ENCODE measurements around the gene ITIH5.

The ITIH5 gene

DNA sequence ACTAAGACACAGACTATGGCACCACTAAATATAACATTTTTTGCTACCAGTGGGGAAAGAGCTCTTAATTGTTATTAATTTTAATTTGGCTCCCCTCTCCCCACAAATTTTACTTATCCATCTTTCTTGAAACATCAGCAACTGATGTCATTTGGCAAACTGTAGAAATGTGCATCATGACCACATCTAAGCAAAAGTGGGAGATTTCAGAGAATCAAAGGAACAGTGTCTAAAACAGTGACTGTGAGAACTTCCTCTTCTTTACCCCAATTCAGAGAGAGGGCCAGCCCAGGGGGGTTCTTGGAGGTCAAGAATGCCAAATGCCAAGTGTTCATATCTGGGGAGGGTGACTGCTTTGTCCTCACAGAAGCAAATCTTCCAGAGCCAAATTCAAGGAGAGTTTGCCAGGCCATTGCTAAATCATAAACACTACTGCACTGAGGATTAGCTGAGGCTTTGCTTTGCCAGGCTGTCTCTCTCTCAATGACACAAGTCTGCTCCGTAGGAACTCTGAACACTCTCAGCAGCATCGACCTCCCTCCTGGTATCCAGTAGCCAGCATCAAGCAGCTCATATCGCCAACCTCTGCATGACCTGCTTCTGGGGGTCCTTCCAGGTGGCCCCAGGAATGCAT lies 65.6 kb downstream of the ITIH5 start:
- TF ChIP-seq, protein P1, sequence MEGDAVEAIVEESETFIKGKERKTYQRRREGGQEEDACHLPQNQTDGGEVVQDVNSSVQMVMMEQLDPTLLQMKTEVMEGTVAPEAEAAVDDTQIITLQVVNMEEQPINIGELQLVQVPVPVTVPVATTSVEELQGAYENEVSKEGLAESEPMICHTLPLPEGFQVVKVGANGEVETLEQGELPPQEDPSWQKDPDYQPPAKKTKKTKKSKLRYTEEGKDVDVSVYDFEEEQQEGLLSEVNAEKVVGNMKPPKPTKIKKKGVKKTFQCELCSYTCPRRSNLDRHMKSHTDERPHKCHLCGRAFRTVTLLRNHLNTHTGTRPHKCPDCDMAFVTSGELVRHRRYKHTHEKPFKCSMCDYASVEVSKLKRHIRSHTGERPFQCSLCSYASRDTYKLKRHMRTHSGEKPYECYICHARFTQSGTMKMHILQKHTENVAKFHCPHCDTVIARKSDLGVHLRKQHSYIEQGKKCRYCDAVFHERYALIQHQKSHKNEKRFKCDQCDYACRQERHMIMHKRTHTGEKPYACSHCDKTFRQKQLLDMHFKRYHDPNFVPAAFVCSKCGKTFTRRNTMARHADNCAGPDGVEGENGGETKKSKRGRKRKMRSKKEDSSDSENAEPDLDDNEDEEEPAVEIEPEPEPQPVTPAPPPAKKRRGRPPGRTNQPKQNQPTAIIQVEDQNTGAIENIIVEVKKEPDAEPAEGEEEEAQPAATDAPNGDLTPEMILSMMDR (IDR thresholded peaks at IDR 0.05), result no peak
- TF ChIP-seq ZFX (IDR thresholded peaks at IDR 0.05; ENCODE audit: borderline replicate concordance), result no peak
- H3K27ac ChIP-seq, result no peak overlapping the region

DNA sequence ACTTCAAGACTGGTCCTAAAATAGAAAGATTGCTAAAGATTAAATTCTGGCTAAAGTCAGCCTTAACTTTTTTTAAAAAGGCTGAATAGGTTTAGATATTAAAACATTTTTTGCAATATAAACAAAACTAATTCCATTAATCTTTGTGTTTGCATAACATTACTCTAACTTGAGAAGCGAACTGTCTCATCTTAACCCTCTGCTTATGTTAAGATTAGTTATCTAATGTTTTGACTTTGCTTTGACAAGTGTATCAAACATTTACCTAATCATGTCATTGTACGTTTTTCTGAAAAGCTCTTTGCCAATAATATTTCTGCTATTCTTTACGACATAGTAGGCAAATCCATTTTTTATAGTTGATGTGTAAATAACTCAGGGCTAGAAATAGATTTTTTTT lies 68.0 kb downstream of the ITIH5 start:
- H3K27ac ChIP-seq, result no peak overlapping the region
- TF ChIP-seq, protein P1 (IDR thresholded peaks at IDR 0.05), result no peak
- TF ChIP-seq ZFX (IDR thresholded peaks at IDR 0.05; ENCODE audit: borderline replicate concordance), result no peak

DNA sequence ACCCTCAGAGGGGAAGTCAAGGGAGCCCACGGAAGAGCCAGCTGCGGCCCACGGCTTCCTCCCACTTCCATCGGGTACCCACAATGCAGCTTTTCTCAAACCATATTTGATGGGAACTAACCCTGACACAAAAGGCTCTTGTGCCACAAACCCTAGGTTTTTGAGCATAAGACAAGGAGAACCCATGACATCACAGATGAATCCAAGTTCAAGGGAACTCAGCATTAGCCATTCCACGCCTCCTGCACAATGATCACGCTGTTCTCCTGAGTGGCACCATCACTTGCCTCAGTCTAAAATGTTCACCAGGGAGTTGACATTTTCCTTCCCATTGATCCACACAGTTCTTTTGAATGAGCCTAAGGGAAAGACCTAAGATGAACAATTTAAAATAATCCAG lies 70.4 kb downstream of the ITIH5 start:
- TF ChIP-seq ZFX (IDR thresholded peaks at IDR 0.05; ENCODE audit: borderline replicate concordance), result no peak
- TF ChIP-seq, protein P1 (IDR thresholded peaks at IDR 0.05), result no peak
- no peak overlapping the region for H3K27ac ChIP-seq

DNA sequence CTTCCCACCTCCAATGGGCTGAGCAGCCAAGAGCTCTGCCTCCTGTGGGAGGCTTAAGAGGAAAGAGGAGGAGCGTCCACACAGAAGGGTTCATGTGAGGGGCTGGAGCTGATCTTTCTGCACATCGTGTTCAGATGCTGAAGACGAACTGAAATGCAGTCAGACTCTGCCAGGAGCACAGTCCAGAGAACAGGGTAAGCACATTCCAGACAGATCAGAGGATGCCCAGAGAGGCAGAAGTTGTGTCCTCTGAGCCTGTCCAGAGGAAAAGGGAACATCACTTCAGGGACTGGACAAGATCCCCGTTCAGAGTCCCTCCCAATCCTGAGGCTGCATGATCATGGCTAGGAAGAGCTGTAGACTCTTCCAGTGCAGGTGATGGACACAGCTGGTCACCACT lies 72.9 kb downstream of the ITIH5 start:
- no peak overlapping the region for H3K27ac ChIP-seq
- TF ChIP-seq ZFX (IDR thresholded peaks at IDR 0.05; ENCODE audit: borderline replicate concordance), result no peak
- TF ChIP-seq, protein P1 (IDR thresholded peaks at IDR 0.05), result no peak

DNA sequence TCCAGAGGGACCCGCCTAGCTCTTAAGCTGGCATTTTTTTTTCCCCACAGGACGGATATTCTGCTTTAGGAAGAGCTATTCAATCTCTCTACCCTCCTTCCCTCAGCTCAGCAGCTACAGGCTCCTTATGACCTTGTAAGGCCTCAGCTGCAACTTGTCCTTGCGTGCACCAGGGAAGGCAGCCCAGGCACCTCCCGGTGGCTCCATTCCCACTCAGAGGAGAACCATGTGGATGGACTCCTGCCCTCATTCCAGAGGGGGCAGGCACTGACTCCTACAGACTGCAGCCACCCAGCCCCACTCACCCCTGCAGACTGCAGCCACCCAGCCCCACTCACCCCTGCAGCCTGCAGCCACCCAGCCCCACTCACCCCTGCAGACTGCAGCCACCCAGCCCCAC lies 73.7 kb downstream of the ITIH5 start:
- TF ChIP-seq, protein P1 (IDR thresholded peaks at IDR 0.05), result no peak
- no peak for TF ChIP-seq ZFX (IDR thresholded peaks at IDR 0.05; ENCODE audit: borderline replicate concordance)
- no peak overlapping the region for H3K27ac ChIP-seq

DNA sequence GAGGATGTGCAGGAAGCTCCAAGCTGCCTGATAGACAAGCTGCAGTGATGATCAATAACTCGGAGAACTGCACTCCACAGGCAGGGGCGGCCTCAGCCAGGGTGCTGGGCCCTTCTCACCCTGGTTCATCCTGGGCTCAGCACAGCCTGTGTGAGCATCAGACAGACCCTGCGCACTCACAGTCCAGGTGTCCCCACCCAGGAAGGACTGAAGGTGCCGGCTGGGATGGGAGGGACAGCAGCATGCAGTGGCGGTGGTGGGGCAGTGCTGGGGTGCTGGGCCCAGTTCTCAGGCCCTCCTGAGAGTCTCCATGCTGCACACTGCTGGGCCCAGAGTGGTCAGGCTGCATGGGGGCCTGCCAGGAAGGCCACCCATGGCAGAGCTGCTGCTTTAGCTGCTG lies 74.1 kb downstream of the ITIH5 start:
- H3K27ac ChIP-seq, result no peak overlapping the region
- no peak for TF ChIP-seq ZFX (IDR thresholded peaks at IDR 0.05; ENCODE audit: borderline replicate concordance)
- TF ChIP-seq, protein P1 (IDR thresholded peaks at IDR 0.05), result no peak

DNA sequence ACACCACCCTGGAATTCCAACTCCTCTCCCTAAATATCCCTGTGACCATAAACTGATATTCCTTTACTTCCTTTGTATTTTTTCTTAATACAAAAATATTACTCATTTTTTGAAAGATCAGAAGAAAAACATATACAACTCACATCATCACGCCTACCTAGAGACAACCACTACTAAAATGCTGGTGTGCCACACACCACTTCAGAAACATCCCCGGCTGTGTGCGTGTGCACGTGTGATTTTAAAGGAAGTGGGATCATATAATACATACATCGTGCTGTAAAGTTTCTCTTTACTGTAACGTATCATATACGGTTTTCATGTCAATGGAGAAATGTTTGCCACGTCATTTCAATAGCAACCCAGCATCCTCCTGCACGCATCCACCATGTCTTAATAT lies 76.5 kb downstream of the ITIH5 start:
- no peak overlapping the region for H3K27ac ChIP-seq
- no peak for TF ChIP-seq ZFX (IDR thresholded peaks at IDR 0.05; ENCODE audit: borderline replicate concordance)
- TF ChIP-seq, protein P1 (IDR thresholded peaks at IDR 0.05), result no peak

Data from 22Rv1 (cell line).